Tibial artery (tissue), 4 donors: ENCODE data around the gene CDH4.

ENCODE experiments used
- DNase-seq, 2 donors: peaks; one replicate each; pipeline ENCODE4 v3.0.0-alpha.2; 2019
- H3K27ac ChIP-seq, 2 donors: fragments of 200-600 bp; sonication (generic) in 1 of 2; 1 replicate in 1 of 2; 2 replicates in 1 of 2; pipeline ENCODE4 v1.5.1; 2018 to 2019; ENCODE audit warnings: mild to moderate bottlenecking in 1 of 2
- H3K27me3 ChIP-seq, 2 donors: fragments of 200-600 bp; sonication (generic) in 1 of 2; one replicate each; pipeline versions ENCODE4 v1.5.1 to v1.6.0; 2016 to 2019
- H3K36me3 ChIP-seq, 3 donors: fragments of 200-600 bp; sonication (generic) in 2 of 3; one replicate each; pipeline ENCODE4 v1.5.1; 2016 to 2019; ENCODE audit warnings: mild to moderate bottlenecking in 2 of 3
- H3K4me1 ChIP-seq, 4 donors: fragments of 200-600 bp; sonication (generic) in 2 of 4; 1 replicate in 3 of 4; 2 replicates in 1 of 4; pipeline ENCODE4 v1.5.1; 2016 to 2019
- H3K4me3 ChIP-seq, 2 donors: fragments of 200-600 bp; sonication (generic) in 1 of 2; 1 replicate in 1 of 2; 2 replicates in 1 of 2; pipeline ENCODE4 v1.5.1; 2018 to 2019; ENCODE audit warnings: mild to moderate bottlenecking in 2 of 2
- H3K9me3 ChIP-seq, 3 donors: fragments of 200-600 bp; sonication (generic) in 1 of 3; one replicate each; pipeline ENCODE4 v1.5.1; 2016 to 2019
- intact Hi-C: fragments of 100-400 bp; cut with DNase I; formaldehyde crosslinking; loops from one replicate; pipeline ENCODE4 v1.15.0; 2023; ENCODE audit warnings: low total_unique reads
- TF ChIP-seq, protein P1 (sequence below), 2 experiments: fragments of 200-600 bp in 1 of 2; fragments of 450-650 bp in 1 of 2; IDR thresholded peaks; one replicate each; pipeline ENCODE4 v1.5.1; 2017 to 2019; ENCODE audit warnings: antibody characterized with exemption in 2 of 2, mild to moderate bottlenecking in 1 of 2, moderate library complexity in 1 of 2

Gene CDH4

DNA sequence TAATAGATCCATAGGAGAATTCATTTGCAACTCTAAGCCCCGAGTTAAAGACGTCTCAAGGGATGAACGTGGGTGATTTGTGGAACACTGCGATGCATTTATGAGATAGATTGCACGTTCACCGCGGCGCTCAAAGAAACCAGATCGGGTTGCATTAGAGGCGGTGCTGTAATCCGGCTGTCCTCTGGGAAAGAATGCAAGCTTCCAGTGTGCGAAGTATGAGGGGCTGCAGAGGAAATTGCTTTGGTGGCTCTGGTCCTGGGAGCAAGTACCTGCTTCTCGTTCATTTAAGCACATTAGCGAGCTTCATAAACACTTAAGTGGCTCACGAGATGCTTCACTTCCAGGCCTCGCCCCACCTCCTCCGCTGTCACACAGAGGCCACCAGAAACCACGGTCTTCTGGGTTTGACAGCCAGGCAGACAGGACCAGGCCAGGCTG, 182.3 kb downstream of the CDH4 start:
- Histone ChIP-seq H3K4me1 (peaks cover 0 to 12% (median 8%) of the 10 kb centered on the region in 4 donors), H3K36me3 (no peaks in the 10 kb centered on the region), H3K27me3 (peaks cover 0 to 10% of the 10 kb centered on the region in 2 donors), H3K9me3 (peaks cover 0 to 5% (median 4%) of the 10 kb centered on the region in 3 donors), H3K27ac (no peak overlapping the region), H3K4me3 (no peak overlapping the region)
- intact Hi-C loops = no loop called here
- peak in 1 of 2 donors; percentile 15 for DNase-seq
- TF ChIP-seq, protein P1, sequence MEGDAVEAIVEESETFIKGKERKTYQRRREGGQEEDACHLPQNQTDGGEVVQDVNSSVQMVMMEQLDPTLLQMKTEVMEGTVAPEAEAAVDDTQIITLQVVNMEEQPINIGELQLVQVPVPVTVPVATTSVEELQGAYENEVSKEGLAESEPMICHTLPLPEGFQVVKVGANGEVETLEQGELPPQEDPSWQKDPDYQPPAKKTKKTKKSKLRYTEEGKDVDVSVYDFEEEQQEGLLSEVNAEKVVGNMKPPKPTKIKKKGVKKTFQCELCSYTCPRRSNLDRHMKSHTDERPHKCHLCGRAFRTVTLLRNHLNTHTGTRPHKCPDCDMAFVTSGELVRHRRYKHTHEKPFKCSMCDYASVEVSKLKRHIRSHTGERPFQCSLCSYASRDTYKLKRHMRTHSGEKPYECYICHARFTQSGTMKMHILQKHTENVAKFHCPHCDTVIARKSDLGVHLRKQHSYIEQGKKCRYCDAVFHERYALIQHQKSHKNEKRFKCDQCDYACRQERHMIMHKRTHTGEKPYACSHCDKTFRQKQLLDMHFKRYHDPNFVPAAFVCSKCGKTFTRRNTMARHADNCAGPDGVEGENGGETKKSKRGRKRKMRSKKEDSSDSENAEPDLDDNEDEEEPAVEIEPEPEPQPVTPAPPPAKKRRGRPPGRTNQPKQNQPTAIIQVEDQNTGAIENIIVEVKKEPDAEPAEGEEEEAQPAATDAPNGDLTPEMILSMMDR (IDR thresholded peaks at IDR 0.05) = no peak

DNA sequence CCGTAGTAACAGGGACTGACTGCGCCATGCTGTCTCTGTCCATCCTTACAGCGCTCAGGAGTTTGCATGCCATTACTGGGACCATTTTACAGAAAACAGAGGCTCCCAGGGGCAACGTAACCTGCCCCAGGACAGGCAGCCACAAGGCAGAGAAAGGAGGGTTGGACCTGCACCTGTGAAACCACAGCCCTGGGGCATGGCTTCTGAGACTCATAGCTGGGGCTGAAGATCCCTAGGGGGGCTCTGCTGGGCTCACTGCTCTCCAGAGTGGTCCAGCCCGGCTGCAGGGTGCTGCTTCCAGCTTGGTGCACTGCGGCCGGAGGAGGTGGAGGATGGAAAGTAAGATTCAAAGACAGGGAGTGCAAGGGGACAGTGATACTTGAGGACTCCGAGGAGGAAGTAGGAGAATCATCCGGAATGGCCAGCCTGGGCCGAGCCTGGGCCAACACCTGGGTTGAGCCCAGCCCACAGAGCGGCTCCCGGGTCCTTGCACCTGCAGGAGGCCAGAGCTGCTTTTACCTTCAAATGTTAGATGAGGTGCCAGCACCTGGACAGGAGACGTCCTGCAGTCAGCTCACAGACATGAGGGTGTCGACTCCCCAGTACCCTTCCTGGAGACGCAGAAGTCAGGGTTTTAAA, 183.2 kb downstream of the CDH4 start:
- Histone ChIP-seq H3K4me3 (no peak overlapping the region), H3K4me1 (peaks cover 0 to 12% (median 8%) of the 10 kb centered on the region in 4 donors), H3K27me3 (peaks cover 0 to 10% of the 10 kb centered on the region in 2 donors), H3K9me3 (peaks cover 0 to 5% (median 4%) of the 10 kb centered on the region in 3 donors), H3K27ac (no peak overlapping the region), H3K36me3 (no peaks in the 10 kb centered on the region)
- DNase-seq = peak in 1 of 2 donors; percentile 52
- intact Hi-C loops = no loop called here
- TF ChIP-seq, protein P1 (IDR thresholded peaks at IDR 0.05) = no peak

DNA sequence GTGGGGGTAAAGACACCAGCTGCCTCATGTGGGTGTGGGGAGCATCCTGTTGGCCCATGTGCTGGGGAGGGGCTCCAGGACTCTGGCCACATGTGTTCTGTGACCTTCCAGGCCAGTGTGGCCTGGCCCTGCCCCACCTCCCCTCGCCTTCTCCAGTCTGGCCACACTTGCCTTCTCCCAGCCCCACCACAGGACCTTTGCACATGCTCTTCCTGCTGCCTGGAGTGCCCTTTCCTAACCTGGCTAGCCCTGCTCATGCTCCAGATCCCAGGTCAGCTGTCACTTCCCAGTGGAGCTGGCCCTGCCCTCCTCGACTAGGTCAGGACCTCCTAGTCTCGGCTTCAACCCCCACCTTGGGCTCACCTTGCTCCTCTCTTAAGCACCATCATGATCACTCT, 183.8 kb downstream of the CDH4 start:
- H3K27me3 ChIP-seq = peaks cover 0 to 10% of the 10 kb centered on the region in 2 donors
- TF ChIP-seq, protein P1 (IDR thresholded peaks at IDR 0.05) = no peak
- H3K36me3 ChIP-seq = no peaks in the 10 kb centered on the region
- intact Hi-C loops = no loop called here
- H3K9me3 ChIP-seq = peaks cover 0 to 5% (median 4%) of the 10 kb centered on the region in 3 donors
- no peak overlapping the region for H3K4me3 ChIP-seq
- no peak overlapping the region for H3K27ac ChIP-seq
- peak in 1 of 2 donors; percentile 24 for DNase-seq
- peaks cover 0 to 12% (median 8%) of the 10 kb centered on the region in 4 donors for H3K4me1 ChIP-seq

DNA sequence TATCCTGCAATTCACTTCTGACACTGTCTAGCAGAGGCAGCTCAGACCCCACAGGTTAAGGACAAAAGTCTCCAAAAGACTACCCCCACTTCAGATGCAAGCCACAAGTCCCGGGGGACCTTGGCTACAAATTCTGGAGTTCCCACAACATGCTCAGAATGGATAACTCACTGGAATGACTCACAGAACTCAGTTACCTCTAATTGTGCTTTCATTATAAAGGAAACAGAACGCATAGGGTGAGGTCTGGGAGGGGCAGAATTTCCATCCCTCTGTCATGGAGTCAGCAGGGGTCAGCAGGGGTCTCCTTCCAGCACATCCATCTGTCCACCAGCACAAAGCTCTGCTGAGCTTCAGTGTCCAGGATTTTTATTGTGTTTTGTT, 184.2 kb downstream of the CDH4 start:
- peaks cover 0 to 10% of the 10 kb centered on the region in 2 donors for H3K27me3 ChIP-seq
- H3K4me3 ChIP-seq = no peak overlapping the region
- no peak overlapping the region for H3K27ac ChIP-seq
- intact Hi-C loops = no loop called here
- no peaks in the 10 kb centered on the region for H3K36me3 ChIP-seq
- peaks cover 0 to 5% (median 4%) of the 10 kb centered on the region in 3 donors for H3K9me3 ChIP-seq
- DNase-seq = no peak
- peaks cover 0 to 12% (median 8%) of the 10 kb centered on the region in 4 donors for H3K4me1 ChIP-seq
- TF ChIP-seq, protein P1 (IDR thresholded peaks at IDR 0.05) = no peak

DNA sequence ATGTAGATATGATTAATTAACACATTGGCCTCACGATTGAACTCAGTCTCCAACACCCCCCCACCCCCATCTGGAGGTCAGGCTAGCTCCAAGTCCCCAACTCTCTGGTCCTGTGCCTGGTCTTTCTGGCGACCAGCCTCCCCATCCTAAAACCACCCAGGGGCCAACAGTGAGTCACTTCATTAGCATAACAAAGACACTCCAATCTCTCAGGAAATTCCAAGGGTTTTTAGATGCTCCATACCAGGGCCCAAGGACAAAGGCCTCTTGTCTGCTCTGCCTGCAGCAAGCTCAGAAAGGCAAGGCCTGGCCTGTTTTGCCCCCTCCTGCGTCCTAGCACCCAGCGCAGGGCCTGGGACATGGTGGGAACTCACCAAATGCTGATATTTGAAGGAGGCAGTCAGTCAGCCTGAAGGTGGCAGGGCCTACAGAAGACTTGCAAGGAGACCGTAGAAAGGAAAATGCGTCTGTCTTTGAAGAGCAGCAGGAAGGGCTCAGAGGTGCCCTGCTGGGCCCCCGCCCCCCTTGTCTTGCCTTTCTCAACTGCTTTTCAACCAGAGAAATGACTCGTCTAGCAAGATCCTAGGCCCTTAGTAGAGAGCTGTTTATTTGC, 184.7 kb downstream of the CDH4 start:
- TF ChIP-seq, protein P1 (IDR thresholded peaks at IDR 0.05) = no peak
- H3K27ac ChIP-seq = no peak overlapping the region
- peaks cover 0 to 10% of the 10 kb centered on the region in 2 donors for H3K27me3 ChIP-seq
- intact Hi-C loops = no loop called here
- peaks cover 0 to 5% (median 4%) of the 10 kb centered on the region in 3 donors for H3K9me3 ChIP-seq
- peaks cover 0 to 12% (median 8%) of the 10 kb centered on the region in 4 donors for H3K4me1 ChIP-seq
- DNase-seq = peak in 1 of 2 donors; percentile 49
- H3K36me3 ChIP-seq = no peaks in the 10 kb centered on the region
- no peak overlapping the region for H3K4me3 ChIP-seq
